Cardiac muscle cell (in vitro differentiated cells and primary cell): ENCODE data around the gene WAC. TPM values are rescaled to one million over a fixed set of nuclear protein-coding genes. Genes with fewer than 3 reads are reported as not detected.

Source experiments
- DNase-seq, 2 donors: peaks; one replicate each; pipeline versions ENCODE4 v3.0.0 to v3.0.0-alpha.2; 2010 to 2017; ENCODE audit warnings: low read depth in 1 of 2, low spot score in 1 of 2
- H3K27ac ChIP-seq: fragments of 200-600 bp; sonication (generic); 2 replicates; pipeline ENCODE4 v1.5.1; 2016
- H3K27me3 ChIP-seq: fragments of 200-600 bp; sonication (generic); 2 replicates; pipeline ENCODE4 v1.6.0; 2016; ENCODE audit warnings: control low read depth
- H3K36me3 ChIP-seq: fragments of 200-600 bp; sonication (generic); 2 replicates; pipeline ENCODE4 v1.5.1; 2016; ENCODE audit warnings: control low read depth
- H3K4me1 ChIP-seq: fragments of 200-600 bp; sonication (generic); 2 replicates; pipeline ENCODE4 v1.8.1; 2017; ENCODE audit warnings: low read depth, mild to moderate bottlenecking, mixed run types
- H3K4me3 ChIP-seq: fragments of 200-600 bp; sonication (generic); 2 replicates; pipeline ENCODE4 v1.5.1; 2016; ENCODE audit warnings: mild to moderate bottlenecking
- H3K9me3 ChIP-seq: fragments of 200-600 bp; sonication (generic); 2 replicates; pipeline ENCODE4 v1.5.1; 2017; ENCODE audit warnings: low read depth, mild to moderate bottlenecking, control low read depth
- polyA plus RNA-seq: library from polyadenylated mRNA; unstranded; fragments of >200 nt; fragmentation: Nextera tagmentation; extraction: Ambion mirVana; gene quantifications from 2 replicates; pipeline ENCODE4 v1.2.1, GENCODE V29; 2016
- total RNA-seq: library from RNA; depleted of rRNA; stranded (reverse); fragments of >200 nt; gene quantifications from 2 replicates; pipeline ENCODE4 v1.2.3, GENCODE V29; 2016
- TF ChIP-seq, protein P1 (sequence below): IDR thresholded peaks from 2 replicates; pipeline ENCODE4 v1.5.1; 2012; ENCODE audit warnings: low read depth, mild to moderate bottlenecking, low read length

The WAC gene
- total and polyA plus RNA-seq, 2 experiments from 2014 or later, result 72.2 to 141 TPM

- Histone ChIP-seq H3K27me3 (no peaks in the 10 kb centered on the region), H3K4me1 (no peaks in the 10 kb centered on the region), H3K27ac (no peak overlapping the region), H3K4me3 (no peak overlapping the region), H3K36me3 (peaks cover 10% of the 10 kb centered on the region), H3K9me3 (no peaks in the 10 kb centered on the region)
- TF ChIP-seq, protein P1, sequence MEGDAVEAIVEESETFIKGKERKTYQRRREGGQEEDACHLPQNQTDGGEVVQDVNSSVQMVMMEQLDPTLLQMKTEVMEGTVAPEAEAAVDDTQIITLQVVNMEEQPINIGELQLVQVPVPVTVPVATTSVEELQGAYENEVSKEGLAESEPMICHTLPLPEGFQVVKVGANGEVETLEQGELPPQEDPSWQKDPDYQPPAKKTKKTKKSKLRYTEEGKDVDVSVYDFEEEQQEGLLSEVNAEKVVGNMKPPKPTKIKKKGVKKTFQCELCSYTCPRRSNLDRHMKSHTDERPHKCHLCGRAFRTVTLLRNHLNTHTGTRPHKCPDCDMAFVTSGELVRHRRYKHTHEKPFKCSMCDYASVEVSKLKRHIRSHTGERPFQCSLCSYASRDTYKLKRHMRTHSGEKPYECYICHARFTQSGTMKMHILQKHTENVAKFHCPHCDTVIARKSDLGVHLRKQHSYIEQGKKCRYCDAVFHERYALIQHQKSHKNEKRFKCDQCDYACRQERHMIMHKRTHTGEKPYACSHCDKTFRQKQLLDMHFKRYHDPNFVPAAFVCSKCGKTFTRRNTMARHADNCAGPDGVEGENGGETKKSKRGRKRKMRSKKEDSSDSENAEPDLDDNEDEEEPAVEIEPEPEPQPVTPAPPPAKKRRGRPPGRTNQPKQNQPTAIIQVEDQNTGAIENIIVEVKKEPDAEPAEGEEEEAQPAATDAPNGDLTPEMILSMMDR, result no peak
- DNase-seq, result no peak
Measured at GRCh38 chr10:28523725-28524252, 9.1 kb upstream of the WAC start.

GRCh38 chr10:28530751-28531150 lies 2.2 kb upstream of the WAC start:
- H3K36me3 ChIP-seq, result peaks cover 7% of the 10 kb centered on the region
- TF ChIP-seq, protein P1, result no peak
- no peaks in the 10 kb centered on the region for H3K9me3 ChIP-seq
- H3K4me3 ChIP-seq, result peak overlapping the region; percentile 79
- H3K27ac ChIP-seq, result no peak overlapping the region
- H3K27me3 ChIP-seq, result no peaks in the 10 kb centered on the region
- no peak for DNase-seq
- peaks cover 17% of the 10 kb centered on the region for H3K4me1 ChIP-seq

GRCh38 chr10:28533186-28533564 lies 257 bp downstream of the WAC start:
- TF ChIP-seq, protein P1, result no peak
- no peak for DNase-seq
- H3K27me3 ChIP-seq, result no peaks in the 10 kb centered on the region
- peaks cover 24% of the 10 kb centered on the region for H3K4me1 ChIP-seq
- H3K36me3 ChIP-seq, result peaks cover 31% of the 10 kb centered on the region
- no peaks in the 10 kb centered on the region for H3K9me3 ChIP-seq
- peak overlapping the region; percentile 99 for H3K27ac ChIP-seq
- peak overlapping the region; percentile 79 for H3K4me3 ChIP-seq

GRCh38 chr10:28533571-28534304 lies 820 bp downstream of the WAC start:
- TF ChIP-seq, protein P1, result no peak
- DNase-seq, result peak; percentile 43 to 74
- Histone ChIP-seq H3K36me3 (peaks cover 32% of the 10 kb centered on the region), H3K4me3 (peak overlapping the region; percentile 79), H3K27ac (peak overlapping the region; percentile 99), H3K9me3 (no peaks in the 10 kb centered on the region), H3K27me3 (no peaks in the 10 kb centered on the region), H3K4me1 (peaks cover 24% of the 10 kb centered on the region)

DNA sequence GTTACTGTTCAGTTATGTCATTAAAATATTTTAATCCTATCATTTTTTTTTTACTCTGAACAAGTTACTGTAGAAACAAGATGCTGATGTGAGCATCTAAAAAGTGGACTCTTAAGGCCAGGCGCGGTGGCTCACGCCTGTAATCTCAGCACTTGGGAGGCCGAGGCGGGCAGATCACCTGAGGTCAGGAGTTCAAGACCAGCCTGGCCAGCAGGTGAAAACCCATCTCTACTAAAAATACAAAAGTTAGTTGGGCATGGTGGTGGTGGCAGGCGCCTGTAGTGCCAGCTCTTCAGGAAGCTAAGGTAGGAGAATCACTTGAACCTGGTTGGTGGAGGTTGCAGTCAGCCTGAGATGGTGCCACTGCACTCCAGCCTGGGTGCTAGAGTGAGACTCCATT lies 2.9 kb downstream of the WAC start:
- Histone ChIP-seq H3K27ac (no peak overlapping the region), H3K36me3 (peaks cover 53% of the 10 kb centered on the region)

More for the DNA sequence above, 2.9 kb downstream of the WAC start:
- DNase-seq, result no peak
- TF ChIP-seq, protein P1, result no peak
- peaks cover 34% of the 10 kb centered on the region for H3K4me1 ChIP-seq
- H3K27me3 ChIP-seq, result no peaks in the 10 kb centered on the region
- no peaks in the 10 kb centered on the region for H3K9me3 ChIP-seq
- peak overlapping the region; percentile 79 for H3K4me3 ChIP-seq
